Measurements from ENCODE around the gene DPP3.
"Not testable (repeated sequence)": the region's sequence is repeated elsewhere in the genome, so short reads cannot be mapped to it uniquely, and the experiment has no call there.

DPP3 gene

DNA sequence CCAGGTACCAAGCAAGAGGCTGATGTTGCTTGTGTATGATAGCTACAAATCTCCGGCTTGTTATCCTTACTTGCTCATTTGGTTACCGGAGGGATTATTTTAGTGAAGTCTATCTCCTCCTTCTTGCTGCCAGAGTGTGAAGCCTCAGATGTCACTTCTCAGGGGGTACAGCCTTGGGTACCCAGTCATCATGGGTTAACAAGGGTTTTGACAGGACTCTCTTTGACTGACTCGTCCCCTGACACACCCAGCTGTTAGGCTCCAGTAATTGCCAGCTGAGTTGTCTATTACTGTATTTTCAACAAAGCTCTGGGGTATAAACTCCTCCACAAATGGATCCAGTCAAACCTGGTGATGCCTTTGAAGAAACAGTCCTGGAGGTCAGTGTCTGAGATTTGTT lies 25.4 kb upstream of the DPP3 start:
- no peak overlapping the region for H3K4me3 ChIP-seq (ENCODE audit: low read depth, low read length)
- DNase-seq (ENCODE audit: low read depth): no peak
- TF ChIP-seq POLR2A (IDR thresholded peaks at IDR 0.05; ENCODE audit: extremely low read depth, insufficient read length) (no peak), MAX (IDR thresholded peaks at IDR 0.05; ENCODE audit: low read depth, low read length) (no peak)

DNA sequence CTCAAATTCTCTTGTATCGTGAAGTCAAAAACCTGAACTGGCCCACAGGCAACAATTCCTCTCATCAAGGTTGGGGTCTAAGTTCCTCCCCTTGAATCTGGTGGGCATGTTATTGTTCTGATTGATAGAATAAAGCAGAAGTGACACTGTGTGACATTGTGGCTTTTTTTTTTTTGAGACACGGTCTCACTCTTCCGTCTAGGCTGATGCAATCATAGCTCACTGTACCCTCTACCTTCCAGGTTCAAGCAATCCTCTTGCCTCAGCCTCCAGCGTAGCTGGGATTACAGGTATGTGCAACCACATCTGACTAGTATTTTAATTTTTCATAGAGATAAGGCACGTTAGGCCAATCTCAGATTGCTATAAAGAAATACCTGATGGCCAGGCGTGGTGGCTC lies 22.4 kb upstream of the DPP3 start:
- peak; percentile 75 for DNase-seq (ENCODE audit: low read depth)
- no peak overlapping the region for H3K4me3 ChIP-seq (ENCODE audit: low read depth, low read length)
- TF ChIP-seq MAX (IDR thresholded peaks at IDR 0.05; ENCODE audit: low read depth, low read length) (no peak), MYC (IDR thresholded peaks at IDR 0.05; ENCODE audit: low read depth, low read length) (0 out of 2 replicates have a peak, but pooled peaks have one; percentile 12), POLR2A (IDR thresholded peaks at IDR 0.05; ENCODE audit: extremely low read depth, insufficient read length) (no peak)
- TF ChIP-seq, protein P1, sequence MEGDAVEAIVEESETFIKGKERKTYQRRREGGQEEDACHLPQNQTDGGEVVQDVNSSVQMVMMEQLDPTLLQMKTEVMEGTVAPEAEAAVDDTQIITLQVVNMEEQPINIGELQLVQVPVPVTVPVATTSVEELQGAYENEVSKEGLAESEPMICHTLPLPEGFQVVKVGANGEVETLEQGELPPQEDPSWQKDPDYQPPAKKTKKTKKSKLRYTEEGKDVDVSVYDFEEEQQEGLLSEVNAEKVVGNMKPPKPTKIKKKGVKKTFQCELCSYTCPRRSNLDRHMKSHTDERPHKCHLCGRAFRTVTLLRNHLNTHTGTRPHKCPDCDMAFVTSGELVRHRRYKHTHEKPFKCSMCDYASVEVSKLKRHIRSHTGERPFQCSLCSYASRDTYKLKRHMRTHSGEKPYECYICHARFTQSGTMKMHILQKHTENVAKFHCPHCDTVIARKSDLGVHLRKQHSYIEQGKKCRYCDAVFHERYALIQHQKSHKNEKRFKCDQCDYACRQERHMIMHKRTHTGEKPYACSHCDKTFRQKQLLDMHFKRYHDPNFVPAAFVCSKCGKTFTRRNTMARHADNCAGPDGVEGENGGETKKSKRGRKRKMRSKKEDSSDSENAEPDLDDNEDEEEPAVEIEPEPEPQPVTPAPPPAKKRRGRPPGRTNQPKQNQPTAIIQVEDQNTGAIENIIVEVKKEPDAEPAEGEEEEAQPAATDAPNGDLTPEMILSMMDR (IDR thresholded peaks at IDR 0.05; ENCODE audit: low read depth, low read length): no peak

DNA sequence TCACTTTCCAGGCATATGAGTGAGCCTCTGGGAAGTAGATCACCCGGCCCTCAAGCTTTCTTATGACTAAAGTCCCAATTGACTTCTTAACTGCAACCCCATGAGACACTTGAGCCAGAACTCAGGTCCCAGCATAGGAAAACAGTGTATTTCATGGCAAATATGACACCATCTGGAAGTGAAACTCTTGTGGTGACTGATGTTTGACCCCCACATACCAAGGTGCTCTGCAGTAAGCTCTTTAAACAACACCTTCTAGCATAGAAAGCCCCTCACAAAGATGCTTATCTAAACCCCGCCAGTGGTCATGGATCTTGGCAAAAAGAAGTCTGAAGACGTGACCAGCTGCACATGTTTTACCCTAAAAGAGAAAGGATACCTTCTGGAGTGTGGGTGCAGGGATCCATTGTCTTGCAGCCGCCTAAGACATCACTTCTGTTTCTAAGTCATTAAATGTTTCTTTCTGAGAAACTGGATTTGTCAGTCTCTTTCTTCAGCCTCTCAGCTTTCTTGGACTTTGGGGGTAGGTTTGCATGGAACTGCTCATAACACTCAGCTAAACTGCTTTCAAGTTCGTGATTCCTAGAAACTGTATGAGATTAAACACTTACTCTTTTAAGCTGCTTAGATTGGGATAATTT lies 21.0 kb upstream of the DPP3 start:
- TF ChIP-seq MYC (IDR thresholded peaks at IDR 0.05; ENCODE audit: low read depth, low read length): no peak
- TF ChIP-seq, protein P1 (IDR thresholded peaks at IDR 0.05; ENCODE audit: low read depth, low read length): no peak
- TF ChIP-seq POLR2A (IDR thresholded peaks at IDR 0.05; ENCODE audit: extremely low read depth, insufficient read length): no peak
- TF ChIP-seq MAX (IDR thresholded peaks at IDR 0.05; ENCODE audit: low read depth, low read length): no peak
- DNase-seq (ENCODE audit: low read depth): peak; percentile 62
- H3K4me3 ChIP-seq (ENCODE audit: low read depth, low read length): no peak overlapping the region

DNA sequence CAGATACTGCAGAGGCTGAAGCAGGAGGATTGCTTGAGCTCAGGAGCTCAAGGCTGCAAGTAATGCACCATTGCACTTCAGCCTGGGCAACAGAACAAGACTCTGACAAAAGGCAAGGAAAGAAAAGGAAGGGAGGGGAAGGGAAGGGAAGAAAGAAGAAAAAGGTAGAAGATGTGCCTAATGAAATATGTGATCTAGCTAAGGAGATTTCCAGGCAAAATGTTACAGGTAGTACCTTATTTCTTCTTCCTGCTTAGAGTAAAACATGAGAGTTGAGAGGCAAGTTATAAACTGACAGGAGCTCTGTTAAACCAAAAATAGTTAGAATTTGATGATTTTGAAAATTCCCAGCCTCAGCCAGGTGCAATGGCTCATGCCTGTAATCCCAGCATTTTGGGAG lies 18.2 kb upstream of the DPP3 start:
- TF ChIP-seq MYC (IDR thresholded peaks at IDR 0.05; ENCODE audit: low read depth, low read length) (no peak), MAX (IDR thresholded peaks at IDR 0.05; ENCODE audit: low read depth, low read length) (no peak), POLR2A (IDR thresholded peaks at IDR 0.05; ENCODE audit: extremely low read depth, insufficient read length) (no peak)
- TF ChIP-seq, protein P1 (IDR thresholded peaks at IDR 0.05; ENCODE audit: low read depth, low read length): no peak
- H3K4me3 ChIP-seq (ENCODE audit: low read depth, low read length): no peak overlapping the region
- DNase-seq (ENCODE audit: low read depth): no peak

DNA sequence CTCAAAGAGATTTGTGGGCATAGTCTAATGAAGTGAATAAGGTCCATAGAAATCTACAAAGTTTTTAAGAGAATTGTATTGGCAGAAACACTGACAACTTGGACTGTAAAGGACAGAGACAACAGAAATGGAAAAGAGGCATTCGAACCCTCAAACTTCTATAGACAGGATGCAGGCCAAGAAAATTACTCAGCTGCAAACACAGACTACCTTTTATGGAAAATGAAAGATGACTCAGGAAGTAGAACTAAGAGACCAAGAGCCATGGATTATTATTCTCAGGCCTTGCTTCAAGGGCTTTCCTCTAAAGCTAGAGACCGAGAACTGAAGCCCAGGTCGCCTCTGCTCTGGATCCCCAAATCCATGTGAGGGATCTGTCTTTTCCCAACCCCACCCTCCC lies 17.3 kb upstream of the DPP3 start:
- H3K4me3 ChIP-seq (ENCODE audit: low read depth, low read length): no peak overlapping the region
- DNase-seq (ENCODE audit: low read depth): peak; percentile 29
- TF ChIP-seq, protein P1 (IDR thresholded peaks at IDR 0.05; ENCODE audit: low read depth, low read length): no peak
- TF ChIP-seq POLR2A (IDR thresholded peaks at IDR 0.05; ENCODE audit: extremely low read depth, insufficient read length) (no peak), MYC (IDR thresholded peaks at IDR 0.05; ENCODE audit: low read depth, low read length) (no peak), MAX (IDR thresholded peaks at IDR 0.05; ENCODE audit: low read depth, low read length) (no peak)

- H3K4me3 ChIP-seq (ENCODE audit: low read depth, low read length); DNase-seq (ENCODE audit: low read depth): not testable (repeated sequence)
Observed at GRCh38 chr11:66464116-66464515, 16.1 kb upstream of the DPP3 start.

DNA sequence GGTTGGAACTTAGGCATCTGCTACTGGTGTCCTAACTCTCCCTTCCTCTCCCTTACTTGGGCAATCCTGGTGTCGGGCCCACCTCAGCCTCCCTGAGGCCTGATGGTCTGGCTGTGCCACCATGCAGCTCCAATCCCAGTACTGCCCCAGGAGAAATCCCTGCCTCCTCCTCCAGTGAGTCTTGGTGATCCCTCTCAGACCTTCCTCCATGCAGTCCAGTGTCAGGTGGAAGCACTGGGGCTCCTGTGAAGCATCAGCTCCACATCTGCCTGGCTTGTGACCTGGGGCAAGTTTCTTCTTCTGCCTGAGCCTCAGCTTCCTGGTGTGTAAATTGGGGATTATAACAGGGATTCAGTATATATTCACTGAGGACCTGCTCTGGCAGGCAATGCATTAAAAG lies 15.3 kb upstream of the DPP3 start:
- peak overlapping the region; percentile 47 for H3K4me3 ChIP-seq (ENCODE audit: low read depth, low read length)
- TF ChIP-seq POLR2A (IDR thresholded peaks at IDR 0.05; ENCODE audit: extremely low read depth, insufficient read length) (no peak), MYC (IDR thresholded peaks at IDR 0.05; ENCODE audit: low read depth, low read length) (no peak), MAX (IDR thresholded peaks at IDR 0.05; ENCODE audit: low read depth, low read length) (no peak)
- TF ChIP-seq, protein P1 (IDR thresholded peaks at IDR 0.05; ENCODE audit: low read depth, low read length): no peak
- no peak for DNase-seq (ENCODE audit: low read depth)

Data from NB4 (cell line).